T-helper 1 cell (primary cell): ENCODE measurements around the gene GABRA5.
"Not testable (repeated sequence)": the region's sequence is repeated elsewhere in the genome, so short reads cannot be mapped to it uniquely, and the experiment has no call there.

Source experiments
- DNase-seq, 5 donors: peaks; one replicate each; pipeline ENCODE4 v3.0.0-alpha.2; 2012 to 2020
- total RNA-seq, 4 donors: gene quantifications; one replicate each; lab custom pipeline; 2026; lab: John Stamatoyannopoulos, UW

GABRA5 gene
- total RNA-seq: 0 reads per million in 4 donors

- no peak for DNase-seq
Observed at GRCh38 chr15:26866298-26867199, at the start of gene GABRA5. GABRA5 (plus strand) TSS chr15:26867062; CDS start chr15:26869249, 2,187 bp downstream.

- DNase-seq: not testable (repeated sequence)
Observed at GRCh38 chr15:26831191-26831590, 35.7 kb upstream of the GABRA5 start.

GRCh38 chr15:26831951-26832350 is 34.9 kb upstream of the GABRA5 start:
- DNase-seq: no peak

- DNase-seq: no peak
Observed at GRCh38 chr15:26838742-26839460, 28.0 kb upstream of the GABRA5 start.

GRCh38 chr15:26841514-26841913 is 25.3 kb upstream of the GABRA5 start:
- no peak for DNase-seq

GRCh38 chr15:26841941-26842340 is 24.9 kb upstream of the GABRA5 start:
- DNase-seq: no peak

- DNase-seq: no peak
Observed at GRCh38 chr15:26842391-26842790, 24.5 kb upstream of the GABRA5 start.

GRCh38 chr15:26844901-26845300 is 22.0 kb upstream of the GABRA5 start:
- DNase-seq: no peak

GRCh38 chr15:26848498-26848897 is 18.4 kb upstream of the GABRA5 start:
- no peak for DNase-seq

- DNase-seq: no peak
Observed at GRCh38 chr15:26850161-26850560, 16.7 kb upstream of the GABRA5 start.

- no peak for DNase-seq
Observed at GRCh38 chr15:26852980-26853379, 13.9 kb upstream of the GABRA5 start.

- DNase-seq: no peak
Observed at GRCh38 chr15:26854435-26854834, 12.4 kb upstream of the GABRA5 start.

GRCh38 chr15:26864664-26865191 is 2.1 kb upstream of the GABRA5 start:
- DNase-seq: no peak

- DNase-seq: no peak
Observed at GRCh38 chr15:26867200-26868007, 542 bp downstream of the GABRA5 start.

- no peak for DNase-seq
Observed at GRCh38 chr15:26868029-26868685, 1.3 kb downstream of the GABRA5 start.

- DNase-seq: no peak
Observed at GRCh38 chr15:26869628-26870027, 2.8 kb downstream of the GABRA5 start.

GRCh38 chr15:26870346-26870745 is 3.5 kb downstream of the GABRA5 start:
- no peak for DNase-seq

- DNase-seq: no peak
Observed at GRCh38 chr15:26872206-26872605, 5.3 kb downstream of the GABRA5 start.

- DNase-seq: no peak
Observed at GRCh38 chr15:26873846-26874245, 7.0 kb downstream of the GABRA5 start.

GRCh38 chr15:26874774-26875475 is 8.1 kb downstream of the GABRA5 start:
- no peak for DNase-seq

GRCh38 chr15:26875476-26875850 is 8.6 kb downstream of the GABRA5 start:
- no peak for DNase-seq

- no peak for DNase-seq
Observed at GRCh38 chr15:26877831-26878230, 11.0 kb downstream of the GABRA5 start.
